ENCODE data around the gene GOLIM4. TPM values are rescaled to one million over a fixed set of nuclear protein-coding genes. Genes with fewer than 3 reads are reported as not detected.

Gene GOLIM4
- total RNA-seq, 2 experiments from 2014 or later = 0.28 to 0.36 TPM

- H3K36me3 Mint-ChIP-seq (ENCODE audit: low read depth) = no peaks in the 10 kb centered on the region
- no peak overlapping the region for H3K27ac Mint-ChIP-seq
- H3K4me1 Mint-ChIP-seq (ENCODE audit: low read depth) = no peaks in the 10 kb centered on the region
- intact Hi-C loops (cut with DNase I, micrococcal nuclease) = no loop called here
- Histone ChIP-seq H3K4me3 (ENCODE audit: low read length) (no peak overlapping the region), H3K27me3 (ENCODE audit: control insufficient read depth in 1 of 2, insufficient read depth in 2 of 2, low read length in 2 of 2) (no peaks in the 10 kb centered on the region), H3K4me1 (ENCODE audit: insufficient read depth, low read length) (no peaks in the 10 kb centered on the region), H3K36me3 (ENCODE audit: insufficient read depth, low read length) (no peaks in the 10 kb centered on the region), H3K27ac (ENCODE audit: low read depth in 1 of 2, low read length in 2 of 2) (no peak overlapping the region), H3K9me3 (ENCODE audit: control insufficient read depth in 1 of 2, insufficient read depth in 1 of 2, low read length in 2 of 2) (no peaks in the 10 kb centered on the region)
- POLR2A ChIA-PET = no interaction called here
- CTCF ChIA-PET = no interaction called here
- no peaks in the 10 kb centered on the region for H3K27me3 Mint-ChIP-seq
- no peak for ATAC-seq (ENCODE audit: poor library complexity)
- DNase-seq = no peak
- no peak overlapping the region for H3K4me3 Mint-ChIP-seq
- no peaks in the 10 kb centered on the region for H3K9me3 Mint-ChIP-seq
- TF ChIP-seq CTCF (IDR thresholded peaks at IDR 0.05) = no peak
Measured at GRCh38 chr3:168029705-168030104, 66.0 kb downstream of the GOLIM4 start.

GRCh38 chr3:168028086-168028485 lies 67.6 kb downstream of the GOLIM4 start:
- Histone ChIP-seq H3K4me1 (ENCODE audit: insufficient read depth, low read length) (no peaks in the 10 kb centered on the region), H3K4me3 (ENCODE audit: low read length) (no peak overlapping the region), H3K27ac (ENCODE audit: low read depth in 1 of 2, low read length in 2 of 2) (no peak overlapping the region), H3K9me3 (ENCODE audit: control insufficient read depth in 1 of 2, insufficient read depth in 1 of 2, low read length in 2 of 2) (no peaks in the 10 kb centered on the region), H3K36me3 (ENCODE audit: insufficient read depth, low read length) (no peaks in the 10 kb centered on the region), H3K27me3 (ENCODE audit: control insufficient read depth in 1 of 2, insufficient read depth in 2 of 2, low read length in 2 of 2) (no peaks in the 10 kb centered on the region)
- CTCF ChIA-PET = no interaction called here
- no peak overlapping the region for H3K27ac Mint-ChIP-seq
- no peak for DNase-seq
- intact Hi-C loops (cut with DNase I, micrococcal nuclease) = no loop called here
- no peak overlapping the region for H3K4me3 Mint-ChIP-seq
- H3K36me3 Mint-ChIP-seq (ENCODE audit: low read depth) = no peaks in the 10 kb centered on the region
- no peak for ATAC-seq (ENCODE audit: poor library complexity)
- H3K4me1 Mint-ChIP-seq (ENCODE audit: low read depth) = no peaks in the 10 kb centered on the region
- H3K27me3 Mint-ChIP-seq = no peaks in the 10 kb centered on the region
- POLR2A ChIA-PET = no interaction called here
- H3K9me3 Mint-ChIP-seq = no peaks in the 10 kb centered on the region
- no peak for TF ChIP-seq CTCF (IDR thresholded peaks at IDR 0.05)

GRCh38 chr3:168026764-168027163 lies 69.0 kb downstream of the GOLIM4 start:
- Histone ChIP-seq H3K27me3 (ENCODE audit: control insufficient read depth in 1 of 2, insufficient read depth in 2 of 2, low read length in 2 of 2) (no peaks in the 10 kb centered on the region), H3K4me1 (ENCODE audit: insufficient read depth, low read length) (no peaks in the 10 kb centered on the region), H3K4me3 (ENCODE audit: low read length) (no peak overlapping the region), H3K27ac (ENCODE audit: low read depth in 1 of 2, low read length in 2 of 2) (no peak overlapping the region), H3K9me3 (ENCODE audit: control insufficient read depth in 1 of 2, insufficient read depth in 1 of 2, low read length in 2 of 2) (no peaks in the 10 kb centered on the region), H3K36me3 (ENCODE audit: insufficient read depth, low read length) (no peaks in the 10 kb centered on the region)
- Mint-ChIP-seq H3K4me3 (no peak overlapping the region), H3K27ac (no peak overlapping the region), H3K36me3 (ENCODE audit: low read depth) (no peaks in the 10 kb centered on the region), H3K27me3 (no peaks in the 10 kb centered on the region), H3K4me1 (ENCODE audit: low read depth) (no peaks in the 10 kb centered on the region), H3K9me3 (no peaks in the 10 kb centered on the region)
- ChIA-PET CTCF (no interaction called here), POLR2A (no interaction called here)
- ATAC-seq (ENCODE audit: poor library complexity) (no peak), DNase-seq (no peak)
- intact Hi-C loops (cut with DNase I, micrococcal nuclease) = no loop called here
- no peak for TF ChIP-seq CTCF (IDR thresholded peaks at IDR 0.05)

All from CD4-positive, alpha-beta T cell (primary cell).